Middle frontal gyrus (tissue), 1 donor: ENCODE measurements around the gene SEMA4B.
"Not testable (repeated sequence)": the region's sequence is repeated elsewhere in the genome, so short reads cannot be mapped to it uniquely, and the experiment has no call there.

ENCODE experiments used
- DNase-seq: peaks from one replicate; pipeline ENCODE4 v3.0.0-alpha.2; 2015; ENCODE audit warnings: low spot score; ENCODE audit errors: extremely low spot score

SEMA4B gene, protein sequence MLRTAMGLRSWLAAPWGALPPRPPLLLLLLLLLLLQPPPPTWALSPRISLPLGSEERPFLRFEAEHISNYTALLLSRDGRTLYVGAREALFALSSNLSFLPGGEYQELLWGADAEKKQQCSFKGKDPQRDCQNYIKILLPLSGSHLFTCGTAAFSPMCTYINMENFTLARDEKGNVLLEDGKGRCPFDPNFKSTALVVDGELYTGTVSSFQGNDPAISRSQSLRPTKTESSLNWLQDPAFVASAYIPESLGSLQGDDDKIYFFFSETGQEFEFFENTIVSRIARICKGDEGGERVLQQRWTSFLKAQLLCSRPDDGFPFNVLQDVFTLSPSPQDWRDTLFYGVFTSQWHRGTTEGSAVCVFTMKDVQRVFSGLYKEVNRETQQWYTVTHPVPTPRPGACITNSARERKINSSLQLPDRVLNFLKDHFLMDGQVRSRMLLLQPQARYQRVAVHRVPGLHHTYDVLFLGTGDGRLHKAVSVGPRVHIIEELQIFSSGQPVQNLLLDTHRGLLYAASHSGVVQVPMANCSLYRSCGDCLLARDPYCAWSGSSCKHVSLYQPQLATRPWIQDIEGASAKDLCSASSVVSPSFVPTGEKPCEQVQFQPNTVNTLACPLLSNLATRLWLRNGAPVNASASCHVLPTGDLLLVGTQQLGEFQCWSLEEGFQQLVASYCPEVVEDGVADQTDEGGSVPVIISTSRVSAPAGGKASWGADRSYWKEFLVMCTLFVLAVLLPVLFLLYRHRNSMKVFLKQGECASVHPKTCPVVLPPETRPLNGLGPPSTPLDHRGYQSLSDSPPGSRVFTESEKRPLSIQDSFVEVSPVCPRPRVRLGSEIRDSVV

DNA sequence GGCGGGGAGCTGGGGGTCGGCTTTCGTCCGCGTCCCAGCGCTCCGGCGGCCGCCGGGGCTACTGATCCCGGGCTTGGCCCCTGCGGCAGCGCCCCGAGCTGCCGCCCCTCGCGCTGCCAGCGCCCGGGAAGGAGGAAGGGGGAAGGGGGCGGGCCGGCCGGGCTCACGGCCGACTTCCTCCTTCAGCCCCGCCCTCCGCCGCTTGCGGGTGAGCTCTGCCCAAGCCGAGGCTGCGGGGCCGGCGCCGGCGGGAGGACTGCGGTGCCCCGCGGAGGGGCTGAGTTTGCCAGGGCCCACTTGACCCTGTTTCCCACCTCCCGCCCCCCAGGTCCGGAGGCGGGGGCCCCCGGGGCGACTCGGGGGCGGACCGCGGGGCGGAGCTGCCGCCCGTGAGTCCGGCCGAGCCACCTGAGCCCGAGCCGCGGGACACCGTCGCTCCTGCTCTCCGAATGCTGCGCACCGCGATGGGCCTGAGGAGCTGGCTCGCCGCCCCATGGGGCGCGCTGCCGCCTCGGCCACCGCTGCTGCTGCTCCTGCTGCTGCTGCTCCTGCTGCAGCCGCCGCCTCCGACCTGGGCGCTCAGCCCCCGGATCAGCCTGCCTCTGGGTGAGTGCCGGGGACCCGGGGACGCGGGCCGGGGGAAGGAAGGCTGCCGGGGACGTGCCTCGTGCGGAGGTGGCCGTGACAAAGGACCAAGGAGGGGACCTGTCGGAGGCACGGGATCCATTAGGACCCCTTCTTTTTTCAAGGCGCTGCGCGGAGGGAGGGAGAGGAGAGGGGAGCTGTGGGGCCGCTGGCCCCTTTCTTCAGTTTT lies at the start of gene SEMA4B:
TSS of gene SEMA4B (plus strand) at position 201 of the 814 bp plus-strand sequence. CDS start at position 450, 249 bp downstream.
- no peak for DNase-seq

DNA sequence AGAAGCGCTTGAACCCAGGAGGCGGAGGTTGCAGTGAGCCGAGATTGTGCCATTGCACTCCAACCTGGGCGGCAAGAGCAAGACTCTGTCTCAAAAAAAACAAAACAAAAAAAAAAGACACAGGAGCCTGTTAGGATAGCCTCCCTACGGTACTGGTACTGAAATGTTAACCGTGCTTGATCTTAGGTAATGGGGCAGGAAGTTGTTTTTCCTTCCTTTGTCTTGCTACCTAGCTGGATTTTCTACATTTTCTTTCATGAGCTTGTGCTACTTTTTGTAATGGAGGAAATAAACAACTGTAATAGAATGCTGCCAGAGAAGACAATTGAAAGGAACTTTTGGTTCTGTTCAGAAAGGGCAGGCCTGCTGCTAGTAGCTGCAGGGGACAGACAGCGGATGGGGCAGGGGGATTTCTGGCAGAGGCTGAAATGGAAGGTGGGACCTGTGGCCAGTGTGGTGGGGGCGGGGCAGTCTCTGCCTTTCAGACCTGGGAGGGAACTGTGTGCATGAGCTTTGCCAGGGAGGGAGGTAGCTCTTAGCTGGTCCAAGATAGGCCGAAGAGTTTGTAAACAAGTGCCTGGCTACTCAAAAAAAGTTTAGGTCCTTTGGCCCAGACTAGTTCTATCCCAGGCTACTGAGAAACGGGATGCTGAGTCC lies 49.0 kb upstream of the SEMA4B start:
- no peak for DNase-seq

DNA sequence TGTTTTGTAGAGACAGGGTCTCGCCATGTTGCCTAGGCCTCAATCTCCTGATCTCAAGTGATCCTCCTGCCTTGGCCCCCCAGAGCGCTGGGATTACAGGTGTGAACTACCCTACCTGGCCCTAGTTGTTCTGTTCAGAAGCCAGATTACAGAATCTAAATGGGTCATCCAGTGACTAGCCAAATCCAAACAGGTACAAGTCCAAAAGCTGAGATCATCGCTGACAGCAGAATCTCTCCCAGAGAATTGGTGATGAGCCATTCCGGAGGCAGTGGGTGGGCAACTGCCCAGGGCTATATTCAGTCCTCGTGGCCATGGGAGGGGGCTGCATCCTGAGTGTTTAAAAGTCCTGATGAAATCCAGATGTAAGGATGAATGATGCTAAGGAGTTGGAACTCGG lies 47.5 kb upstream of the SEMA4B start:
- DNase-seq: no peak

DNA sequence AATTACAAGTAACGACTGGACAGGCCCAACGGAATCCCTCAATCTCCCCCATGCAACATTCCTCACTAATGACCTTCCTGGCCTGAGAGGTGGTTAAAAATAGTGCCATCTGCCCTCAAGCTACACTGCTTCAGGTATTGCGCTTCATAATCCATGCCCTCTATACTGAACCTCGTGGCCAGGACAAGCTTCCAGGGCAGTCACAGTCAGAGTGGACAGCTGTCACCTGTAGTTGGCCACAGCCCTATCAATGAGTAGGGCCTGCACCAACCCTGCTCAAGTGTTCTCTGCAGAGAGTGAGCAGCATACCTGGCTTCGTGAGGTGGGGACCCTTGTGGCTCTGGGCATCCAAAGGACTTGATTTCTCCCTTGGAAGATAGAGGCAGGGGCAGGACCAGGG lies 46.9 kb upstream of the SEMA4B start:
- DNase-seq: no peak

DNA sequence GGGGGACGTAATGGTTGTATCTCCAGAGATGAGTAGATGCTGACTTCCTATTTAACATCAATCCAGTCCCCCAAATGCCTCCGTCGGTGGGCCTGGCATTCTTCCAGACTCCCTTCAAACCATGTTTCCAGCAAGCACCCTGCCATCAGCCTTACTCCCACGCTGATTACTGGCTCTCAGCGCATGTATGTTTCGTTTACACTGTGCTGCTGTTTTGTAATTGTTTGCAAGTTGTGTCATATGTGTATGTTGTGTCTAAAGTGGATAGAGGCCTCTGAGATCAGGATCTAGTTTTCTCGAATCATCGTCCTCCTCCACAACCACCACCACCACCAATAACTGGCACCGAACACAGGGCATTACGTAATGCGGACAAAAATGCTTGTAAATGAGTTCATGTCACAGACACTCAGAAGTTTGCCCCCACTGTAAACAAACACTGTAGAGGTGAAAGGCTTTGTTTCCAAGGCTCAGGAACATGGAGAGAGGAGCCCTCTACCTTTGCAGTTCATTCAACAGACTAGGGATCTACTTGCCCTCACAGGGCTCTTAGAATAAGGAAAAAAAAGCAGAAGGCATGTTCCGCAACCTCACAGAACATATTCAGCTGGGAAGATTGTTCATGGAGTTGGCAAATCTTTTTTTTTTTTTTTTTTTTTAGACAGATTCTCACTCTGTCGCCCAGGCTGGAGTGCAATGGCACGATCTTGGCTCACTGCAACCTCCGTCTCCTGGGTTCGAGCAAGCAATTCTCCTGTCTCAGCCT lies 46.1 kb upstream of the SEMA4B start:
- no peak for DNase-seq

DNA sequence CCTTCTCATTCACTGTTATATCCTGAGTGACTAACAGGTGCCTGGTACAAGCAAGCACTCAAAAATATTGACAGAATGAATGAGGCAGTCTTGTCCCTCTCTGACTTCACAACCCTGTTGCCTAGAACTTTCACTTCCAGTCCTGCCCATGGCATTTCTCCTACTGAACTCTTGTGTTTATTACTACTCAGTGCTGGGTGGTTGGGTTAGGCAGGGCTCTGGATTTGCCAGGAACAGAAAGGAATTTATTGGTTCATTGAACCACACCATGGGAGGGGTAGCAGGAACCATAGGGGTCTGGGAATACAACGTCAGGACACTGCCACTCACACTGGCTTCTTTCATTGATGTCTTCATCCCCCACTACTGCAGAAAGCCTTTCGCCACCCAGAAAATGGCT lies 41.9 kb upstream of the SEMA4B start:
- no peak for DNase-seq

DNA sequence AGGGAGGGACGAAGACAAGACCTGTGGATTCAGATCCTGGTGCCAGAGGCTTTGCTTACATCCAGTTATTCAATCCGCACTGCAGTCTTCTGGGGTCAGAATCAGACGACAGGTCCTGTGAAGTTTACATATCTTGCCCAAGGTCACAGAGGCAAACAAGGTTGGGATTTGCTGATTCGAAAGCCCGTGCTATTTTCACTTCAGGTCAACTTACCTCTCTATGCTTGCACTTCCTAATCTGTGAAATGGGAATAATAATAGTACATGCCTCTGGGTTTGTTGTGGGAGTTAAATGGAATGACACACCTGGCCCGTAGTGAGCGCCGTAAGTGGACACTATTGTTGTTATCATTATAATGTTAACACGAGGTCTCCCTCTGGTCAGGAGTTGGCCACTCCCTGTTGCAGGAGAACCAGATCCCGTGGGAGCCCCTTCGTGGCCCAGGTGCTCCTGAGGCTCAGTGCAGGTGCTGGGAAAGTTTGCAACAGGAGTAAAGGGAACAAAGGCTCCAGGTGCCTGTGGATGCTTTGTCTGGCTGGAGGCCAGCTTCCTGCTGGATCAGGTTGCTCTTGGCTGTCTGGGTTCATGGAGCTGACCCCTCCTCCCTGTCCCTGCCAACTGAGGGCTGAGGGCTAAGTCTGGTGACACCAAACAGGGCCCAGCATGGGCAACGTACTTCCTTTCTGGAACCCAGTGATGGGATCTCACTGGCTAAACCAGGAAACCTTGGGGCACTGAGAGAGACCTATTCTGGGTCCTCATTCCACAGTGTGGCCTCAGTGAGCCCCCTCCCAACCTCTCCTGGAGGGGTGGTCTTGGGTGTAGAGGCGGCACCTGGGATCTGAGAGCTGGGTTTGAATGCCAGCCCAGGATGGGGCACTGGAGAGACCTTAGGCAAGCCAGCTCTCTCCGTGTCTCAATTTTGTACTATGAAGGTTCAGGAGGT lies 40.1 kb upstream of the SEMA4B start:
- DNase-seq: no peak

DNA sequence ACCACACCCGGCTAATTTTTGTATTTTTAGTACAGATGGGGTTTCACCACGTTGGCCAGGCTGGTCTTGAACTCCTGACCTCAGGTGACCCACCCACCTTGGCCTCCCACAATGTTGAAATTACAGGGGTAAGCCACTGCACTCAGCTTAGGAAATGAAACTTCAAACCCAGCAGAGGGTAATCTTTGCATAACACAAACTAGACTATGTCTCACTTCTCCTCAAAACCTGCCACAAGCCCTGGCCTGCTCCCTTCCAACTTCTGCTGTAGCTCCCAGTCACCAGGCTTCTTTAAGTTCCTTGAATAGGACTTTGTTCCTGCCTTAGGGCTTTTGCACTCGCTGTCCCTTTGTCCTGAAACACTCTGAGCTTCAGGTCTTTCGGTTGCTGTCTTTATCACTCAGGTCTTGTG lies 39.2 kb upstream of the SEMA4B start:
- DNase-seq: no peak

DNA sequence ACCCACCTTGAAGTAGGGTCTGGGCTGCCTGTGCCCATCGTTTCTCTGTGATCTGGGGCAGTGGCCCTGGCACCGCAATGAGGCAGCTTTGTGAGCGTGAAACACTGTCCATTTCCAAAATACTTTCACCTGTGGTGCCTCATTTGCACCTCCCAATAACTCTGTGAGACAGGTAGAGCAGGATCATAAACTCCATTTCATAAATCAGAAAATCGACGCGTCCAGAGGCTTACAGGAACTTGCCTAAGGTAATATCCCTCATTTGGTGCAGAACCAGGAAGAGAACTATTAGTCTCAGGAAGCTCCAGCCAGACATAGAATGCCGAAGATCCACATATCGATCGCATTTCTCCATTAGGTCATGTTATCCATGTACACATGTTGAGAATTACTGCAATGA lies 38.2 kb upstream of the SEMA4B start:
- DNase-seq: no peak

DNA sequence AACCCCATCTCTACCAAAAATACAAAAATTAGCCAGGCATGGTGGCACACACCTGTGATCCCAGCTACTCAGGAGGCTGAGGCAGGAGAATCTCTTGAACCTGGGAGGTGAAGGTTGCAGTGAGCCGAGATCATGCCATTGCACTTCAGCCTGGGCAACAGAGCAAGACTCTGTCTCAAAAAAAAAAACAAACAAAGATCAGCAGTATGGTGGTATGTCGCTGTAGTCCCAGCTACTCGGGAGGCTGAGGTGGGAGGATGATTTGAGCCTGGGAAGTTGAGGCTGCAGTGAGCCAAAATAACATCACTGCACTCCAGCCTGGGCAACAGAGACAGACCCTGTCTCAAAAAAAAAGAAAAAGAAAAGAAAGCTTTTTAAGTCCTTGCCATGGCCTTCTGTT lies 36.9 kb upstream of the SEMA4B start:
- not testable (repeated sequence) for DNase-seq

DNA sequence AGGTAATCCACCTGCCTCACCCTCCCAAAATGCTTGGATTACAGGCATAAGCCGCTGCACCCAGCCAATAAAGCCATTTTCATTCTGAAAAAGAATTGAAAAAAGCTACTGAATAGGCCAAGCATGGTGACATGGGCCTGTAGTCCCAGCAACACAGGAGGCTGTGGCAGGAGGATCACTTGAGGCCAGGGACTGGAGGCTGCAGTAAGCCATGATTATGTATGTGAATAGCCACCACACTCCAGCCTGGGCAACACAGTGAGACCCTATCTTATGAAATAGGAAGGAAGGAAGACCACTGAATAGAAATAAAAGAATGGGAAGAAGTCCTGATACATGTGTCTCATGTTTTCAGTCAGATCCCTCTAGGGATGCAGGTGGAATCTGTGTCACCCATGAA lies 36.0 kb upstream of the SEMA4B start:
- no peak for DNase-seq

DNA sequence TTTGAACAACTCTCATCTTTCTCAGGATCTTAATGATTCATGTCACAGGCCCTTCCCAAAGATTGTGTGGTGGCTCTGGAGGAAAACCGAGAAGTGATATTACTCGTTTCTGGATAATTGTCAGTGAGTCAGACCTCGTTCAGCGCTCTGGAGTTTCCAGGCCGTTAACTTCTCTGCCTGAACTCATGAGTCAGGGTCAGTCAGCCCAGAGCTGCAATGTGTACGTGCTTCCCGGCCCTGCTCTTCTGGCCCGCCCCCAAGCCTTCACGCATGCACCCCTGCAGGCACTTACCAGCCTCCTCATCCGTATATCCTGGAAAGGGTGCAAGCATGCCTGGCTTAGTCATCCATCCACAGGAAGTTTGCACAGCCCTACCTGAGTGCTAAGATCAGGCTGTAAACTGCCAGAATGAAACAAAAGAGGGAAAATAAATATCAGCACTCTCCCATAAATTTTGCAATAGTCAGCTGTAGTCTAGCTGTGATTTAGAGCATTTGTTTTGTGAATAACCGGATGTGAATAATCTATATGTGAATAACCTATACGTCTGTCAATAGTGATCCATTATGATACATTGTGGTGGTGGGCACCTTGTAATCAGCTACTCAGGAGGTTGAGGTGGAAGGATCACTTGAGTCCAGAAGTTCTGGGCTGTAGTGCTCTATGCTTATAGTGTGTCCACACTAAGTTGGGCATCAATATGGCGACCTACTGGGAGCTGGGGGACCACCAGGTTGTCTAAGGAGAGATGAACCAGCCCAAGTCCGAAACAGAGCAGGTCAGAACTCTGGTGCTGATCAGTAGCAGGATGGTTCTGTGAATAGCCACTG lies 35.3 kb upstream of the SEMA4B start:
- DNase-seq: no peak

DNA sequence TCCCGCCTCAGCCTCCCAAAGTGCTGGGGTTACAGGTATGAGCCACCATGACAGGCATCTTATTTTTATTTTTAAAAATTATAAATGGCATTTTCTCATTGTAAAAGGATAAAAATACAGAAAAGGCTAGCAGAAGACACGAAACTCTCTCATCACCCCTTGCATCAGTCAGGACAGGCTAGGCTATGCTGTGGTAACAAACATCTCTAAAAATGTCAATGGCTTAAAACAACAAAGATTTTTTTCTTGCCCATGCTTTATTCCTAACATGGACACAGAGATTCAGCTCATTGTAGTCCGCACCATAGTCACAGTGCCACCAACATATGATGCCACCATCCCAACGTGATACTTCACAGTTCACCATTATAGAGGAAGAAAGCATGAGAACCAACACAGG lies 34.0 kb upstream of the SEMA4B start:
- DNase-seq: no peak

DNA sequence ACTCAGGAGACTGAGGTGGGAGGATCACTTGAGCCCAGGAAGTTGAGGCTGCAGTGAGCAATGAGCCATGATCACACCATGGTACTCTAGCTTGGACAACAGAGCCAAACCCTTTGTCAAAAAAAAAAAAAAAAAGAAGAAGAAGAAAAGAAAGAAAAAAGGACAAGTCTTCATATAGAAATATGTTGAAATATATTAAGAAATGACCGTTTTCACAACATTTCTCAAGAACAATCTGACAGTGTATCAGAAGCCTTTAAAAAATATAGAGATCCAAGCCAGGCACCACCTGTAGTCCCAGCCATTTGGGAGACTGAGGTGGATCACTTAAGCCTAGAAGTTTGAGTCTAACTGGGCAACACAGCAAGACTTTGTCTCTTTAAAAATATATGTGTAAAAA lies 29.5 kb upstream of the SEMA4B start:
- no peak for DNase-seq

DNA sequence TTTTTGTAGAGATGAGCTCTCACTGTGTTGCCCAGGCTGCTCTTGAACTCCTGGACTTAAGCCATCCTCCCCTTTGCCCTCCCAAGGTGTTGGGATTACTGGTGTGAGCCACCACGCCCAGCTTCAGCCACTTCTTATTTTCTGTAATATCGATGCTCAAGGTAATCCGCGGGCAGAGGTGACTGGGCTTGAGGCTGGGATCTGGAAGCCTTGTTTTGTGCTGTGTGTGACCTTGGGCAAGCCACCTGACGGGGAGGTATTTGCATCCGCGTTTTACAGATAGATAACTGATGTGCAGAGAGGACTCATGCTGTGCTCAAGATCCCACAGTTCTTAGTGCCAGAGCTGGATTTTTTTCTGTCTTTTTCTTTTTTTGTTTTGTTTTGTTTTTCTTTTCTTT lies 27.8 kb upstream of the SEMA4B start:
- no peak for DNase-seq

DNA sequence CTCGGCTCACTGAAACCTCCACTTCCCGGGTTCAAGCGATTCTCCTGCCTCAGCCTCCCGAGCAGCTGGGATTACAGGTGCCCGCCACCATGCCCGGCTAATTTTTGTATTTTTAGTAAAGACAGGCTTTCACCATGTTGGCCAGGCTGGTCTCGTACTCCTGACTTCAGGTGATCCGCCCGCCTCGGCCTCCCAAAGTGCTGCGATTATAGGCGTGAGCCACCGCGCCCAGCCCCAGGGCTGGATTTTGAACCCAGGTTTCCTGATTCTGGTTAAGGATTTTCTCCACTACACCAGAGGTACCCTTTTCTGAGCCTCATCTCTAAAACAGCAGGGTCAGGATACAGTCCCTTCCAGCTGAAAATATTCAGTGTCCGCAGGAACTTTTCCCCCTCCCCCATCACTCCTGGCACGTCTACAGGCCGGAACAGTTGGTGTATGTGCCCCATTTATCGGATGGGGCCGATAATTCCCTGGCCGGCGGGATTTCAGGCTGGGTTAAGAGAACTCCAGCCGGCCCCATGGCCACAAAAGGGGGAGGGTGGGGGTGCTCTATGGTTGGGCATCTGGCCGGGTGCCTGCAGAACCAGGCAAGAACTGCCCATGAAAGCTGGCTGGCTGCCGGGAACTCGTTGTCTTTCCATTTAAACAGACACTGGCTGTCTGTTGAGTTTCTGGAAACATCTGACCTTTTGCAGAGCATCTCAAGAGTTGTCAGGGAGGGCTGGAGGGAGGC lies 26.8 kb upstream of the SEMA4B start:
- no peak for DNase-seq

DNA sequence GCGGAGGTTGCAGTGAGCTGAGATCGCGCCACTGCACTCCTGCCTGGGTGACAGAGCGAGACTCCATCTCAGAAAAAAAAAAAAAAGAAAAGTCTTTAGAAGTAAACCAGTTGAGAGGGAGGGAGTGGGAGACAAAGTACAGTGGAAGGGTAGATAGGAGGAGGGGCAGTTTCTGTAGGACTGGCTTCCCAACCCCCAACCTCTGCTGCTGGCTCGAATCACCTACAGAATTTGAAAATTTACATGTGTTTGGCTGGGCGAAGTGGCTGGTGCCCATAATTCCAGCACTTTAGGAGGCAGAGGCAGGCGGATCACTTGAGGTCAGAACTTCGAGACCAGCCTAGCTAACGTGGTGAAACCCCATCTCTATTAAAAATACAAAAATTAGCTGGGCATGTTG lies 24.1 kb upstream of the SEMA4B start:
- no peak for DNase-seq
